NCI-H2171 treated with DMSO at 0.1 percent for 48 hours (cell line): ENCODE results near the gene KRTAP4-9.
"Not testable (repeated sequence)": the region's sequence is repeated elsewhere in the genome, so short reads cannot be mapped to it uniquely, and the experiment has no call there.

ENCODE experiments used
- DNase-seq: peaks from one replicate; lab custom pipeline; 2025; lab: John Stamatoyannopoulos, UW

Gene KRTAP4-9

GRCh38 chr17:41105347-41105746 lies at the start of gene KRTAP4-9:
TSS of gene KRTAP4-9 (plus strand) at chr17:41105389. CDS start at chr17:41105389, 0 bp downstream.
- not testable (repeated sequence) for DNase-seq

- DNase-seq, result no peak
These were observed 47.6 kb upstream of the KRTAP4-9 start for GRCh38 chr17:41057547-41057946.

GRCh38 chr17:41058741-41059140 lies 46.4 kb upstream of the KRTAP4-9 start:
- DNase-seq, result no peak

DNA sequence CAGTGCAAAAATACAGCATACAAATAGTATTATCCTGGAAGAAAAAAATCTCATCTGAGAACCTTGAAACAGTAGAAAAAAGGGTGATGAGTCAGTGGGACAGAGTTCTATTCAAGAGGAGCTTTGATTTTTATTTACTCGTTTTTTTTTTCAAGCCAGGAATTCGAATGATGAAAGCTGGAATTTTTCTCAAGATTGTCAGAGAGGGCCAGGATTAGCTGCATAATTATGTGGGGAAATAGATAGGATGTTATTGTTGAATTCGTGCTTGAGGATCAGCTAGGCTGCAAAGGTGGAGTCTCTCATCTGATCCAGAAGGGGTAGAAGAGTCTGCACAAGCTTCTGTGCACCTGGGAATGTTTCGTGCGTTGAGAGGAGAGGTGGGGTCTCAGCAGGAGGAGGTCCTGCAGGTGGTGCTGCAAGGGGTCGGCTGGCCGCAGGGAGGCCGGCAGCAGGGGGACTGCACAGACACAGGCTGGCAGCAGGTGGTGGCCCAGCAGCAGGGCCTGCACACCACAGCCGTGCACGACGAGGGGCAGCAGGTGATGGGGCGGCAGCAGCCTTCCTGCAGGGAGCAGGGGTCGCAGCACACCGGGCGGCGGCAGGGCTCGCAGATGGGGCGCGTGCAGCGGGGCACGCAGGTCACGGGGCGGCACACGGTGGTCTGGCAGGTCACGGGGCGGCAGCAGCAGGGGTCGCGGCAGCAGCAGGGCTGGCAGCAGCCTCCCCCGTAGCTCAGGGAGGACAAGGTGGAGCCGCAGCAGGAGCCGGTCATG lies 45.7 kb upstream of the KRTAP4-9 start:
- DNase-seq, result not testable (repeated sequence)

GRCh38 chr17:41060052-41060604 lies 45.1 kb upstream of the KRTAP4-9 start, which contains the start of gene KRTAP2-3:
TSS of gene KRTAP2-3 (minus strand) at chr17:41060114. CDS start at chr17:41060050, 64 bp downstream.
- DNase-seq, result no peak

- no peak for DNase-seq
These were observed 43.2 kb upstream of the KRTAP4-9 start for GRCh38 chr17:41061964-41062363.

GRCh38 chr17:41063449-41063848 lies 41.7 kb upstream of the KRTAP4-9 start:
- no peak for DNase-seq

DNA sequence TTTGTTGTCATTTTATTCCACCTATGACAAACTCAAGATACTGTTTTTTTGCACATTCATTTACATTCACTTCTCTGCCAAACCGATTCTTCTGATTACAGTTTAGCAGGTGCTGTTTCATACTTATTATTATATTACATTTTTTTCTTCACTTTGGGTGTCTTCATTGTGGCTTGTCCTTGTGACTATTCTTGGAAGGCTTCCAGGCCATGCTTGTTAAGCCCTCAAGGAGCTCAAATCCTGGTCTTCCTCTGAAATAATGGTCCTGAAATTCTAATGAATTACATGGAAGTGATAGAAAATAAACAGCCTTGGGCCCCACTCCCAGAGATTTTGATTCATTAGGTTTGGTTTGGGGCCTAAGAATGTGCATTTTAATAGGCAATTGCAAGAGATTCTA lies 40.9 kb upstream of the KRTAP4-9 start:
- no peak for DNase-seq

- not testable (repeated sequence) for DNase-seq
These were observed 40.0 kb upstream of the KRTAP4-9 start for GRCh38 chr17:41065016-41065689.

DNA sequence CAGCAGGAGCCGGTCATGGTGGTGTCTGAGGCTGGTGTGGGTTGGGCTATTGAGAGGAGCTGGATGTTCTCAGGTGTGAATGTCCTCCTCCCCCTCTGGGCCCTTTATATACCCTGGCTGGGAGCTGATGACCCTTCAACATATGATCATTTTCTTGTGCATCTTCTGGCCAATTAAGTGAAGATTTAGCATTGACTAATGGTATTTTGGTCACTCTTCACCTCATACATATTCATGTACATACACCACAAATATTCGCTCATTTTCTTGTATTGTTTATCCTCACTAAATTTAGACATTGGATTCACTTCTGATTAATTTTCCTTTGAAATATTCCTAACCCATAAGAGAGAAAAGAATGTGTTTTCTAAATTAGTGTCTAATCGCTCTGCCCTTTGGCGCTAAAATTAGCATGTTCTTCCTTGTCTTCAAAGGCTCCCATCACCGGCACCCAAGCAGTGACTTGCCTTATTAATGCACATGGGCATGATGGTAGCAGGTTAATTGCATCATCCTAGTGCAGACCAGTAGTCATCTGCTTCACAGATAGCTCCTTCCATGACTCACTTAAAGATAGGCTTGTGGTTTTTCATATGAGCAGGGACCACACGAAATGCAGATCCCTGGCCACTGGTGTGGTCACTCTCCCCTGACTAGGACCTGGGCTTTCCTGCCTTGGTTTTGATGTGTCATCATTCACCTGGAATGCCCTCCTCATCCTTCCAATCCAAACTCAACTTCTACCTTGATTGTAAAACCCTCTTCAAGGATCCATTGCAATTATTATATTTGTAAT lies 39.2 kb upstream of the KRTAP4-9 start, which contains the start of gene KRTAP2-4:
Gene KRTAP2-4 (minus strand): TSS at position 51 of the 796 bp plus-strand sequence. CDS start 34 bp downstream, at position 17.
- no peak for DNase-seq

- no peak for DNase-seq
These were observed 37.9 kb upstream of the KRTAP4-9 start for GRCh38 chr17:41067281-41067680.

- no peak for DNase-seq
These were observed 36.2 kb upstream of the KRTAP4-9 start for GRCh38 chr17:41069031-41069430.

GRCh38 chr17:41071606-41072360 lies 33.4 kb upstream of the KRTAP4-9 start:
- no peak for DNase-seq

GRCh38 chr17:41073676-41074075 lies 31.5 kb upstream of the KRTAP4-9 start:
- DNase-seq, result no peak

DNA sequence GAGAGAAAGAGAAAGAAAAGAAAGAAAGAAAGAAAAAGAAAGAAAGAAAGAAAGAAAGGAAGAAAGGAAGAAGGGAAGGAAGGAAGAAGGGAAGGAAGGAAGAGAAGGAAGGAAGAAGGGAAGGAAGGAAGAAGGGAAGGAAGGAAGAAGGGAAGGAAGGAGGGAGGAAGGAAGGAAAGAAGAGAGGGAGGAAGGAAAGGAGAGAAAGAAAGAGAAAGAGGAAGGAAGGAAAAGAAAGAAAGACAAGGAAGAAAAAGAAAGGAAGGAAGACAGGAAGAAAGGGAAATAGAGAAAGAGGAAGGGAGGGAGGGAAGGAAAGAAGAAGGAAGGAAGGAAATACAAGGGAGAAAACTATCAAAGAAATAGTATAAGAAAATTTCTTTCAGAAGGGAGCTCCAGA lies 28.4 kb upstream of the KRTAP4-9 start:
- DNase-seq, result no peak

DNA sequence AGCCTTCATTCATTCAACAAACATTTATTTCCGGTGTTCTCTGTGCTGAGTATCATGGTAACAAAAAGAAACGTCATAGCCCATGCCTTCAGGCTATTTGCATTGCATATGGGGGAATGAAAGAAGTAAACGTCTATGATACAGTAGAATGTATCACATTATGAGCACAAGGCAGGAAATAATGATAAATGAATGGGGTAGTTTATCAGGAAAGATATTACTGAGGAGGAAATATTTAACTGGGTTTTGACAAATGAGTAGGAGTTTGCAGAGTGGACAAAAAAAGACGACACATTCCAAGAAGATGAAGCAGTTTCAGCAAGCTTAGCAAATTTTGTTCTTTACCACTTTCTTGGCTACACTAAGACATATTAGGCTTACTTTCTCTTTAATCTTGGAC lies 22.6 kb upstream of the KRTAP4-9 start:
- no peak for DNase-seq

DNA sequence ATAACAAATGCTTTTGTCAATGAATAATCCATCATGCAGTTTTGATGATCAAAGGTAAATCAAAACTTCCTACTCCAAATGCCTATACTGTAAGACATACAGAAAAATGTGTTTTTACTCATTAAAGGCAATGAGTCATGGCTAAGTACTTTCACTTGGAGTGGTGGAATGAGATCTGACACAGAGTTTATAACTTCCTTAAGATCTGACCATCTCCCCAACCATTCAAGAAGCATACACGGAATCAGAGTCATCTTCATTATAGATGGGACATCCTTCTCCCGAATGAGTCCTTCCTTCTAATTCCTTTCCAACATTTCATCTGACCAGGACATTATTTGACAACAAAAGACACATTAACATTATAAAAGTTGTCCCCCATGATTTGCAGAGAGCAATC lies 21.8 kb upstream of the KRTAP4-9 start:
- not testable (repeated sequence) for DNase-seq

- not testable (repeated sequence) for DNase-seq
These were observed 20.9 kb upstream of the KRTAP4-9 start, which contains the start of gene KRTAP4-7 for GRCh38 chr17:41084100-41084856. TSS of gene KRTAP4-7 (plus strand) at chr17:41084150. CDS start at chr17:41084207, 57 bp downstream.

GRCh38 chr17:41088760-41089352 lies 16.3 kb upstream of the KRTAP4-9 start:
- DNase-seq, result not testable (repeated sequence)

GRCh38 chr17:41096055-41096454 lies 9.1 kb upstream of the KRTAP4-9 start:
- no peak for DNase-seq
